ENCODE measurements around the gene FBXO22.

DNA sequence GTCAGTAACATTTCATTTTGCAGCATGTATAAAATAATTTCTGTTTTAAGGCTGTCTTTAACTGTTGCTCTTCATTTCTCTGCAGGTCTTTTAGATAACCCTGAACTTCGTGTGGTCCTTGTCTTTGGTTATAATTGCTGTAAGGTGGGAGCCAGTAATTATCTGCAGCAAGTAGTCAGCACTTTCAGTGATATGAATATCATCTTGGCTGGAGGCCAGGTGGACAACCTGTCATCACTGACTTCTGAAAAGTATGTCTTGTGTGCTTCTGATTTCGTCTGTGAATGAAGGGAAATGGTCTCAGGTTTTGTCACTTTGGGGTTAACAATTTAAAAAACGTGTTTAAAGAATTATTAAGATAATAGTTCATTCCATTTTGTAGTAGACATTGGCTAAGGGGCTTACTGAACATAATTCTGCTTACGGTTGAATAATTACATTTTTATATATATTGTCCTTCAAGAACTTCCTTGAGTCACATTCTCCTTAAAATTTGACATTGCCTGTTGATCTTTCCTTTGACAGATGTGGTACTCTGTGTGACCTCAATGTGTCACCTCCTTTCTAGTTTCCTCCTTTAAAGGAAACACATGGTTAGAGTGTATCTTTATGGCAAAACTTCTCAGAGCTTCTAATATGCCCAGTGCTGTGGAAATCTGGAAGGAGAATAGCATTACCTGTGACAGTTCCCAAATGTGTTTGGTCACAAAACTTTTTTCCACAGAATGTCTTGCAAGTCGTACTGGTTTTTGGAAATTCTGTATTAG lies 26.3 kb downstream of the FBXO22 start:
- TF ChIP-seq, protein P1, sequence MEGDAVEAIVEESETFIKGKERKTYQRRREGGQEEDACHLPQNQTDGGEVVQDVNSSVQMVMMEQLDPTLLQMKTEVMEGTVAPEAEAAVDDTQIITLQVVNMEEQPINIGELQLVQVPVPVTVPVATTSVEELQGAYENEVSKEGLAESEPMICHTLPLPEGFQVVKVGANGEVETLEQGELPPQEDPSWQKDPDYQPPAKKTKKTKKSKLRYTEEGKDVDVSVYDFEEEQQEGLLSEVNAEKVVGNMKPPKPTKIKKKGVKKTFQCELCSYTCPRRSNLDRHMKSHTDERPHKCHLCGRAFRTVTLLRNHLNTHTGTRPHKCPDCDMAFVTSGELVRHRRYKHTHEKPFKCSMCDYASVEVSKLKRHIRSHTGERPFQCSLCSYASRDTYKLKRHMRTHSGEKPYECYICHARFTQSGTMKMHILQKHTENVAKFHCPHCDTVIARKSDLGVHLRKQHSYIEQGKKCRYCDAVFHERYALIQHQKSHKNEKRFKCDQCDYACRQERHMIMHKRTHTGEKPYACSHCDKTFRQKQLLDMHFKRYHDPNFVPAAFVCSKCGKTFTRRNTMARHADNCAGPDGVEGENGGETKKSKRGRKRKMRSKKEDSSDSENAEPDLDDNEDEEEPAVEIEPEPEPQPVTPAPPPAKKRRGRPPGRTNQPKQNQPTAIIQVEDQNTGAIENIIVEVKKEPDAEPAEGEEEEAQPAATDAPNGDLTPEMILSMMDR (conservative IDR thresholded peaks at IDR 0.05; ENCODE audit: low read depth, low read length): no peak
- TF ChIP-seq EZH2phosphoT487 (IDR thresholded peaks at IDR 0.05; ENCODE audit: borderline replicate concordance, low read length) (no peak), EZH2 (IDR thresholded peaks at IDR 0.05; ENCODE audit: low read length, unreplicated experiment) (no peak)
